HEK293 (cell line): ENCODE measurements around the gene FLRT3.

Source experiments
- CTCF ChIA-PET: fragments of 350-600 bp; formaldehyde crosslinking; extraction: SDS; loops from one replicate; lab custom pipeline; 2021; ENCODE audit warnings: antibody characterized with exemption; lab: Yijun Ruan, JAX
- POLR2A ChIA-PET: fragments of 300-600 bp; formaldehyde crosslinking; extraction: SDS; loops from one replicate; lab custom pipeline; 2020; ENCODE audit warnings: antibody characterized with exemption, inconsistent platforms; lab: Yijun Ruan, JAX
- H3K27ac ChIP-seq: fragments of 200-500 bp; sonication (Bioruptor generic); 2 replicates; pipeline ENCODE4 v1.5.1; 2014; ENCODE audit warnings: low read depth, low read length, control low read depth, inconsistent platforms; ENCODE audit errors: extremely low read depth
- H3K36me3 ChIP-seq, 2 experiments: fragments of 200-500 bp in 1 of 2; sonication (Bioruptor generic) in 1 of 2; 1 replicate in 1 of 2; 2 replicates in 1 of 2; pipeline ENCODE4 v1.5.1; 2014 to 2017; ENCODE audit warnings: inconsistent platforms in 2 of 2, low read length in 2 of 2; ENCODE audit not compliant: control insufficient read depth in 2 of 2, insufficient read depth in 1 of 2
- H3K4me1 ChIP-seq: fragments of 200-500 bp; sonication (Bioruptor generic); 2 replicates; pipeline ENCODE4 v1.5.1; 2014; ENCODE audit warnings: mild to moderate bottlenecking, low read length, inconsistent platforms; ENCODE audit not compliant: control insufficient read depth, insufficient read depth
- H3K4me3 ChIP-seq: 2 replicates; pipeline ENCODE4 v1.5.1; 2011; ENCODE audit warnings: low read depth, mild to moderate bottlenecking, control low read depth, low read length, moderate library complexity
- H3K9me3 ChIP-seq: fragments of 200-500 bp; sonication (Bioruptor generic); 2 replicates; pipeline ENCODE4 v1.5.1; 2014; ENCODE audit warnings: low read depth, low read length, inconsistent platforms; ENCODE audit not compliant: control insufficient read depth, insufficient read depth
- GLIS1 ChIP-seq: fragments of 450-650 bp; formaldehyde crosslinking; IDR thresholded peaks from 2 replicates; pipeline ENCODE4 v1.5.1; 2016; ENCODE audit warnings: missing biosample characterization, missing genetic modification characterization
- HOXC10 ChIP-seq: sonication (generic); formaldehyde crosslinking; IDR thresholded peaks from 2 replicates; pipeline ENCODE4 v1.8.1; 2023; ENCODE audit warnings: mild to moderate bottlenecking, missing genetic modification reagents
- KLF7 ChIP-seq: fragments of 450-650 bp; formaldehyde crosslinking; IDR thresholded peaks from 2 replicates; pipeline ENCODE4 v1.5.1; 2016; ENCODE audit warnings: missing biosample characterization, missing genetic modification characterization, borderline replicate concordance
- KLF9 ChIP-seq: fragments of 450-650 bp; formaldehyde crosslinking; IDR thresholded peaks from 2 replicates; pipeline ENCODE4 v1.5.1; 2016; ENCODE audit warnings: missing biosample characterization, missing genetic modification characterization, low read depth
- RBAK ChIP-seq: fragments of 450-650 bp; formaldehyde crosslinking; IDR thresholded peaks from 2 replicates; pipeline ENCODE4 v1.5.1; 2016; ENCODE audit warnings: missing biosample characterization, missing genetic modification characterization
- SP3 ChIP-seq: fragments of 450-650 bp; formaldehyde crosslinking; IDR thresholded peaks from 2 replicates; pipeline ENCODE4 v1.5.1; 2016; ENCODE audit warnings: missing biosample characterization, missing genetic modification characterization
- ZFP37 ChIP-seq: fragments of 450-650 bp; formaldehyde crosslinking; IDR thresholded peaks from 2 replicates; pipeline ENCODE4 v1.5.1; 2016; ENCODE audit warnings: missing biosample characterization, missing genetic modification characterization
- ZNF169 ChIP-seq: fragments of 450-650 bp; formaldehyde crosslinking; IDR thresholded peaks from 2 replicates; pipeline ENCODE4 v1.5.1; 2016; ENCODE audit warnings: missing biosample characterization, missing genetic modification characterization
- ZNF174 ChIP-seq: fragments of 450-650 bp; formaldehyde crosslinking; IDR thresholded peaks from 2 replicates; pipeline ENCODE4 v1.5.0; 2017; ENCODE audit warnings: missing biosample characterization, mild to moderate bottlenecking, missing genetic modification characterization
- ZNF214 ChIP-seq: fragments of 450-650 bp; formaldehyde crosslinking; IDR thresholded peaks from 2 replicates; pipeline ENCODE4 v1.5.1; 2017; ENCODE audit warnings: missing biosample characterization, mild to moderate bottlenecking, missing genetic modification characterization, borderline replicate concordance
- ZNF280C ChIP-seq: fragments of 450-650 bp; formaldehyde crosslinking; IDR thresholded peaks from 2 replicates; pipeline ENCODE4 v1.5.1; 2016; ENCODE audit warnings: missing biosample characterization, missing genetic modification characterization
- ZNF311 ChIP-seq: fragments of 450-650 bp; formaldehyde crosslinking; IDR thresholded peaks from 2 replicates; pipeline ENCODE4 v1.5.1; 2017; ENCODE audit warnings: missing biosample characterization, missing genetic modification characterization, borderline replicate concordance
- ZNF394 ChIP-seq: fragments of 450-650 bp; formaldehyde crosslinking; IDR thresholded peaks from 2 replicates; pipeline ENCODE4 v1.5.1; 2016; ENCODE audit warnings: missing biosample characterization, missing genetic modification characterization, mild to moderate bottlenecking, moderate library complexity, borderline replicate concordance
- ZNF426 ChIP-seq: fragments of 450-650 bp; formaldehyde crosslinking; IDR thresholded peaks from 2 replicates; pipeline ENCODE4 v1.5.1; 2017; ENCODE audit warnings: missing biosample characterization, missing genetic modification characterization, mild to moderate bottlenecking, inconsistent platforms, moderate library complexity
- ZNF433 ChIP-seq: fragments of 450-650 bp; formaldehyde crosslinking; IDR thresholded peaks from 2 replicates; pipeline ENCODE4 v1.5.1; 2016; ENCODE audit warnings: missing biosample characterization, missing genetic modification characterization, low read depth
- ZNF529 ChIP-seq: fragments of 450-650 bp; formaldehyde crosslinking; IDR thresholded peaks from 2 replicates; pipeline ENCODE4 v1.5.1; 2017; ENCODE audit warnings: missing genetic modification characterization, missing biosample characterization; ENCODE audit not compliant: insufficient replicate concordance
- ZNF555 ChIP-seq: fragments of 450-650 bp; formaldehyde crosslinking; conservative IDR thresholded peaks from 2 replicates; pipeline ENCODE4 v1.5.1; 2017; ENCODE audit warnings: missing biosample characterization, mild to moderate bottlenecking, missing genetic modification characterization, inconsistent platforms
- ZNF658 ChIP-seq: fragments of 450-650 bp; formaldehyde crosslinking; IDR thresholded peaks from 2 replicates; pipeline ENCODE4; 2016; ENCODE audit warnings: missing biosample characterization, missing genetic modification characterization
- ZNF791 ChIP-seq: fragments of 450-650 bp; formaldehyde crosslinking; IDR thresholded peaks from 2 replicates; pipeline ENCODE4 v1.5.1; 2016; ENCODE audit warnings: missing biosample characterization, missing genetic modification characterization

The FLRT3 gene

GRCh38 chr20:14288341-14289330 is 48.8 kb downstream of the FLRT3 start (continued):
- TF ChIP-seq ZNF214 (tag by site-specific recombination) (no peak), ZNF433 (tag by site-specific recombination) (no peak), ZNF658 (tag by site-specific recombination) (no peak), ZNF791 (tag by site-specific recombination) (no peak), GLIS1 (no peak), ZNF169 (tag by site-specific recombination) (no peak)

GRCh38 chr20:14284443-14284842 is 53.0 kb downstream of the FLRT3 start:
- Histone ChIP-seq H3K36me3 (no peaks in the 10 kb centered on the region), H3K4me3 (no peak overlapping the region), H3K4me1 (no peaks in the 10 kb centered on the region), H3K9me3 (no peaks in the 10 kb centered on the region), H3K27ac (no peak overlapping the region)
- POLR2A ChIA-PET = no interaction called here
- CTCF ChIA-PET = no interaction called here
- no peak for TF ChIP-seq ZFP37 (tag by site-specific recombination)
- no peak for TF ChIP-seq RBAK

- H3K4me1 ChIP-seq = no peaks in the 10 kb centered on the region
- ChIA-PET POLR2A (no interaction called here), CTCF (interaction anchor here (0.6 kb wide), 1 partner anchor 209 kb away, joined by 4 read pairs; no protein-coding TSS in a partner anchor)
- H3K9me3 ChIP-seq = no peaks in the 10 kb centered on the region
- H3K27ac ChIP-seq = no peak overlapping the region
- H3K4me3 ChIP-seq = no peak overlapping the region
- no peak for TF ChIP-seq KLF9 (tag by site-specific recombination)
- no peak for TF ChIP-seq HOXC10
- no peak for TF ChIP-seq ZNF311 (tag by site-specific recombination)
- TF ChIP-seq ZNF174 = no peak
- TF ChIP-seq SP3 (tag by site-specific recombination) = no peak
- no peak for TF ChIP-seq ZNF394
- TF ChIP-seq KLF7 = no peak
- TF ChIP-seq ZNF426 (tag by site-specific recombination) = no peak
- no peak for TF ChIP-seq ZNF555 (tag by site-specific recombination)
- TF ChIP-seq ZNF529 (tag by site-specific recombination) = no peak
- no peak for TF ChIP-seq ZNF280C
- no peaks in the 10 kb centered on the region for H3K36me3 ChIP-seq
These were observed 55.3 kb downstream of the FLRT3 start for GRCh38 chr20:14282140-14282539.
